ENCODE results near the gene CACNA1E.

The CACNA1E gene

GRCh38 chr1:181645171-181645570 lies 161.9 kb downstream of the CACNA1E start:
- no peak for FAIRE-seq

DNA sequence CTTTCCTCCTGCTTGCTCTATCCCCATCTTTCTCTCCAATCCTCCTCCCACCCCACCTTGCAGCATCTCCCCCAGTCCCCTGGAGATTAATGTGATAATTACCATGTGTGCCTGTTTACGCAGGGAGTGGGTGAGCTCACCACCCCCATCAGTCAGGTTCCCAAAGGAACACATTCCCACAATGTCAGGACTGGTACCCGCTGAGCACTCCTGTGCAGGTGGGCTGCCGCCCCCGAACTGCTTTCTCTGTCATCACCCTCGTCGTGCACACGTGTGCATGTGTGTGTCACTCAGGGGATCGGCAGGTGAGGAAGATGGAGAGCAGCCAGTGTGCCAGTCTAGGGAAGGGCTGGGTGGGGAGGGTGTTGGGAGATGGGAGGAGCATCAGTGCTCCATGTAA lies 163.4 kb downstream of the CACNA1E start:
- FAIRE-seq, result no peak

DNA sequence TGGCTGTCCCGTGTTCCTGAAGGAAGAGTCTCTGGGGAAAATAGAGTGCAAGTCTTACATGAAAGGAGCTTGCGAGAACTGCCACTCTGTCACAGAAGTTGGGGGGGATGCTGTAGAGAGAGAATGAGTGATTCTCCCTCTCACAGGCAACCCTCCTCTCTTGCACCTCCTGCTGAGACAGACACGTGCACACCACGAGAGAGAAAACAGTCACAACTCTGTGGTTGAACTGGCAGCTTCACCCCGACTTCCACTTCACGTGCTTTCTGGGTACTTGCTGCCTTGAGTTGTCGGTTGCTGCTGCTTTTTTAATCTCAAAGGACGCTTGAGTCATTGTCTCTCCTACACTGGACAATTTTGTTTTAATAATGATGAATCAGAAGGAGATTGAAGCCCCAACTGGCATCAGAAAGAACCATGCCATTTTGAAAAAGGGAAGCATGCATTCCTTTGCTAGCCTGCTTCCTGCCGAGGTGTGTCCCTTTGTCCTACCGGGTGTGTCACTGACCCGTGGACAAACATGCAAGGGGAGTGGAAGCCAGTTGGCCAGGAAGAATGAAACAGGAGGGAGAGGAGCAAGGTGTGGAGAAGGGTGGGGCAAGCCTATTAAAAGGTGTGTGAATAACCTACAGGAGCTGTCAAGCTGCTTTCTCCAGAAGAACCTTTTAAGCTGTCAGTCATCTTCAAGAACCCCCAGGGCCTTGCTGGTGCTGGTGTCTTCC lies 164.2 kb downstream of the CACNA1E start:
- FAIRE-seq, result no peak

GRCh38 chr1:181651276-181651675 lies 168.0 kb downstream of the CACNA1E start:
- FAIRE-seq, result no peak

GRCh38 chr1:181655756-181656155 lies 172.4 kb downstream of the CACNA1E start:
- FAIRE-seq, result no peak

DNA sequence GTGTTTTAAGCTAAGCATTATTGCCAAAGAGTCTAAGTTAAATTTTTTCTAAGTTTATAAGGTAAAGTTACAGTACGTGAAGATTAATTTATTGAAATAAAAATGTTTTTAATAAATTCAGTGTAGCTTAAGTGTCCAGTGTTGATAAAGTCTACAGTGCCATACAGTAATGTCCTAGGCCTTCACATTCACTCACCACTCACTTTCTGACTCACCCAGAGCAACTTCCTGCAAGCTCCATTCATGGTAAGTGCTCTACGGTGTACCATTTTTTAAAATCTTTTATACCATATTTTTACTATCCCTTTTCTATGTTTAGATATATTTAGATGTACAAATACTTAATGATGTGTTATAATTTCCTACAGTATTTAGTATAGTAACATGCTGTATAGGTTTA lies 173.2 kb downstream of the CACNA1E start:
- FAIRE-seq, result peak; percentile 22

DNA sequence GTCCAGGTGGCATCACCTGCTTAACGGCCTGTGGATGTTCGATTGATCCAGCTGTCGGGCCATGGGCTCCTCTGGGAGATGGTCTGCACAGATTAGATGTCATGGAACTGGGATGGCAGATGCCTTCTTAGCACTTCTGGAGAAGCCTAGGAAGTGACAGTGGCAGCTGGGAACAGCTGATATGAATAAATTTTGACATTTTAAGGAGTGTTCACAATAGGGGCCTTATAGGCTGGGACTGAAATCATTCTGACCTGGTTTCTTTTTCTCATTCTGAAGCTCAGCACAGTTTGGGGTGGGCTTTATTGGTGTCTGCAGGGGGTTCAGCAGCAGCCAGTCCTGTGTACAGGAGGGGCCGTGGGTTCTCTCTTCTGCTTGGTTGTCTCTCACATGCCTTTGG lies 175.3 kb downstream of the CACNA1E start:
- FAIRE-seq, result no peak

DNA sequence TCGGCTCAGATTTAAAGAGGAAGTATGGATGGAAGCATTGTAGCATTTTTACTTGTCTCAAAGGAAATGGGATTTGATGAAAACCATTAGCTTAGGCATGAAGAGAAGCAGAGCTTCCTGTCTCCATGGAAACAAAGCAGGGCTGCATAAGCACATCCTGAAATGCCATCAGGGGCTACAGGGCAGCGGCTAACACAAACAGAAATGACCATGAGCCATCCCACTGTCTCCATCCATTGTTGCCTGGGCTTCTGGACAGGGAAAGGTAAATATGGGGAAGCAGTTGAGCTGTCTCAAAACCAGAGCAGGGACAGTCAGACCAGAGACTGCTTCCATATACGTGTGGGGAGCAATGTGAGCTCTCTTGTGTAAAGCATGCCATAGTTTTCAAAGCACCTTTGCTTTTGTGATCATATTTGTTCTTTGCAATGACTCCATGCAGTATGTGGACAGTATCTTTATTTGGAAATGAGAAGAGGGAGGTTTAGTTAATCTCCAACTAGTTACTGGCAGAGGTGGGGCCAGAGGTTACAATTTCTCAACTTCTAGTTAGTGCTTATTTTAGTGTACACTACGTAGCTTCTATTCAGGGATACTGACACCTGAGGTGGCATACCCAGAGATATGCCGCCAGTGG lies 176.1 kb downstream of the CACNA1E start:
- no peak for FAIRE-seq

- no peak for FAIRE-seq
Measured at GRCh38 chr1:181660621-181661020, 177.3 kb downstream of the CACNA1E start.

DNA sequence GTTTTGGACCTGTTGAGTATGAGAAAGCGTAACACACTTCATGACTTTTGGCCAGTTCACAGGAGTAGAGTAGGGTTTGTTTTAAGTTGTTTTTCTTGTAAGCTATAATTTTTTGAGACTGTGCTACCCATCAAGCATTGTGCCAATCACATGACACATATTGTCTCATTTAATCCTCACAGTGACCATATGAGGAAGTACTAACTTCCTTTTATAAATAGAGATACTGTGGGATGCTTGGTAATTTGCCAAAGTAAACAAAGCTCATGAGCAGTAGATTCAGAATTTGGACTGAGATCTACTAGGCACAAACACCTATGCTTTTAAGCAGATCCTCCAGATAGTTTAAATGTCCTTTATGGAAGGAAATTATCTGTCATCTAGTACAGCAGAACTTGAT lies 178.3 kb downstream of the CACNA1E start:
- no peak for FAIRE-seq

DNA sequence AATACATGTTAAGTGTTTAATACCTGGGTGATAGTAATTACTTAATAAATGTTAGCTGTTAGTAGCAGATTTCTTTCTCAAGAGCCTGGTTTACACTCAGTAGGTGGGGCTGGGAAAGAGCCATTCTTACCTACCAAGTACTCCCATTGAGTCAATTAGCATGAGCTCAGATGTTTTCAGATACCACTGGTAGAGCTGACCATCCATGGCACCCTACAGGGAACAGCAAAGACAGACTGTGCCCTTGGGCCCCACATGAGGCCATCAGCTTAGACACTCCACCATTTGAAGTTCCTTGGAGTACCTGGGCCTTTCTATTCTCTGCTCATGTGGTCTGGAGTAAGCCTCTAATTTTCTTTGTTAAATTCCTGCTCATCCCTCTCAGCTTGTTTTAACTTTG lies 179.3 kb downstream of the CACNA1E start:
- FAIRE-seq, result no peak

GRCh38 chr1:181664543-181664942 lies 181.2 kb downstream of the CACNA1E start:
- FAIRE-seq, result no peak

GRCh38 chr1:181669246-181669645 lies 185.9 kb downstream of the CACNA1E start:
- FAIRE-seq, result no peak

GRCh38 chr1:181674617-181675016 lies 191.3 kb downstream of the CACNA1E start:
- FAIRE-seq, result no peak

- FAIRE-seq, result no peak
Measured at GRCh38 chr1:181675091-181675917, 192.0 kb downstream of the CACNA1E start.

GRCh38 chr1:181675918-181676190 lies 192.5 kb downstream of the CACNA1E start:
- no peak for FAIRE-seq

DNA sequence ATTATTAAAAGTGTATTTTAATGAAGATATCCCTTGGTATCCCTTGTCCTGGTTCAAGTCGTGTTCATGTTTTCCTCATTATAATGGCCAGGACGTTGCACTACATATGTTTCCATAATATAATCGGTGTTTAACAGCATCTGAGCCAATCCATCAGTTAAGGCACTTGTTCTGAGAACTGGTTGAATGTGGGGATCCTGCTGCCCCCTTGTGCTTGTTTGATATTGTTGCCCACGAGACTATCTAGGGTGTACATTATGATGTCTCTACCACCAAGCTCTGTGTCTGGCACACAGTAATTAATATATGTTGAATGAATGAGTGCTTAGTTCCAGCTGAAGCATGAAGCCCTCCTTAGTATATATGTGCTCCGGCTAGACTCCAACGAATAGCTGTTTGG lies 193.0 kb downstream of the CACNA1E start:
- peak; percentile 42 for FAIRE-seq

DNA sequence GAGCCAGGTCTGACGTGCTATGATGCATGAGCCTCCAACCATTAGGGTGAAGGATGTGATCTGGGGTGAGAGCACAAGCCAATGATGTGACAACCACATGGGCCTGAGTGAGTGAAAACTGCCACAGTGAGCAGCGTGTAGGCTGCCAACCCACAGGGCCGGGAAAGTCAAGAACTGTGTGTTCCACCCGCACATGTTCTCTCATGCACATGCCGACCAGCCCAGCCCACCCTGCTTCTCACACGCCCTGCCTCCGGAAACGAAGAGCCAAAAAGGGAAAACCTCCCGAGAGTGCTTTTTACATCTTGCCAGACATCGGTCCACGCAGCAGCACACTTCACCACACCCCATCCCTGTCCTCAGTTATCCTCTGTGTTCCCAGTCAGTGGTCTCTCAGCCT lies 197.0 kb downstream of the CACNA1E start:
- FAIRE-seq, result no peak

GRCh38 chr1:181680871-181681270 lies 197.6 kb downstream of the CACNA1E start:
- FAIRE-seq, result no peak

- FAIRE-seq, result no peak
Measured at GRCh38 chr1:181685211-181685610, 201.9 kb downstream of the CACNA1E start.

DNA sequence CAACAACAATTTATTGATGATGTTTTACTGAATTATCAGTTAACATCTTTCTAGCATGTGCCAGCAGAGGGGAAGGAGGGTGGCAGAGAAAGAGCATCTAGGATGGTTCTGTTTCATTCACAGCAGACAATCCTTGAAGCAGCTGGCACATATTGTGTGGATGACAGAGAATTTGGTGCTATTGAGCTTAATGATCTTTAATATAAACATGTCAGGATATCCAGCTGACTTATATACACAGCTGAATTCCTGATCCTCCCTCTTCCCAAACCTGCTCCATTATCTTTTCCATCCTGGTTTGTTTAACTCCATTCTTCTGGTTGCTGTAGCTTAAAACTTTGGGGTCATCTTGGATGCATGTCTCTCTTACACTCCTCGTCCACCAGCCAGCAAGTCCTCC lies 218.6 kb downstream of the CACNA1E start:
- FAIRE-seq, result no peak

GRCh38 chr1:181704546-181704945 lies 221.2 kb downstream of the CACNA1E start:
- no peak for FAIRE-seq

DNA sequence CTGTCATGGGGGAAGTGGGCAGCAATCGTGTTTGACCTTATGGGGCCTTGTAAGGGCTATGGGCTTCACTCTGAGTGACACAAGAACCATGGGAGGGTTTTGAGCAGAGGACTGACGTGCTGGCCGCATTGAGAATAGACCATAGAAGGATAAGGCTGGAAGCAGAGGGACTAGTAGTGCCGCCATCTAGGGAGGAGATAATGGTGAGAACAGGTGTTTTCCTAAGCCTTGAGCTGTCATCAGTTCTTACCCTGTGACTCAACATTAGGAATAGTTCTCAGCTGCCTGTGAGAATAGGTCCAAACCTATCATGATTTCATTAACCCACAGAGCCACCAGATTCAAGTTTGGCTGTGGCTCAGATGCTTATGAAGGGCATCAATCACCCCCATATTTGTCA lies 228.5 kb downstream of the CACNA1E start:
- no peak for FAIRE-seq

DNA sequence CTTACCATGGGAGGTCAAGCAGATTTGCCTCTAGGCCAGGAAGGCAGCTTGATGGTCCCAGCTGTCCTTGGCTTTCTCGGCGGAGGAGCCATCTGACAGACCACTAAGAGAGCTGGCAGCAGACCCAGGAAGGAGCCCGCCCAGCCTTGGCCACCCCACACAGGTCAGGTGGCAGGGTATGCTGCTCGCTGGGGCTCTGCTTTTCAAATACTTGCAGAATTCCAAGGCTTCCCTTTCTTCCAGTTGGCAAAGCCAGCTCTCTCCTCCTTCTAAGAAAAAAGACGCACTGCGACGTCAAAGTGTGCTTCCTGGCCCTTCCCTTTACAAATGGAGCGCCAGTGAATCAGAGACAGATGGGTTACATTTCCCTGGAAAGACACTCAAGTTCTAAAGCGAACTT lies 229.4 kb downstream of the CACNA1E start:
- FAIRE-seq, result no peak
